GM19324 (cell line): Measurements from ENCODE around the gene SH3PXD2A.
"Not testable (repeated sequence)": the region's sequence is repeated elsewhere in the genome, so short reads cannot be mapped to it uniquely, and the experiment has no call there.

Source experiments
- ATAC-seq: cut with Tn5 transposase; IDR thresholded peaks from one replicate; pipeline ENCODE4 v1.9.1; 2021; ENCODE audit warnings: mild to moderate bottlenecking, moderate library complexity; ENCODE audit not compliant: unreplicated experiment, low FRiP score

SH3PXD2A gene

GRCh38 chr10:103732339-103733044 lies 122.9 kb downstream of the SH3PXD2A start:
- ATAC-seq, result no peak

GRCh38 chr10:103731609-103732270 lies 123.6 kb downstream of the SH3PXD2A start:
- no peak for ATAC-seq

- ATAC-seq, result not testable (repeated sequence)
Observed at GRCh38 chr10:103731026-103731425, 124.3 kb downstream of the SH3PXD2A start.

GRCh38 chr10:103729851-103730250 lies 125.5 kb downstream of the SH3PXD2A start:
- ATAC-seq, result no peak

GRCh38 chr10:103727991-103728689 lies 127.2 kb downstream of the SH3PXD2A start:
- ATAC-seq, result no peak

GRCh38 chr10:103727546-103727963 lies 127.8 kb downstream of the SH3PXD2A start:
- no peak for ATAC-seq

GRCh38 chr10:103726637-103727036 lies 128.7 kb downstream of the SH3PXD2A start:
- no peak for ATAC-seq

- no peak for ATAC-seq
Observed at GRCh38 chr10:103725242-103725641, 130.1 kb downstream of the SH3PXD2A start.

GRCh38 chr10:103724771-103725170 lies 130.6 kb downstream of the SH3PXD2A start:
- no peak for ATAC-seq

GRCh38 chr10:103724074-103724473 lies 131.3 kb downstream of the SH3PXD2A start:
- no peak for ATAC-seq

- ATAC-seq, result no peak
Observed at GRCh38 chr10:103723557-103723956, 131.8 kb downstream of the SH3PXD2A start.

- no peak for ATAC-seq
Observed at GRCh38 chr10:103722632-103723031, 132.7 kb downstream of the SH3PXD2A start.

GRCh38 chr10:103720964-103721335 lies 134.4 kb downstream of the SH3PXD2A start:
- ATAC-seq, result no peak

- no peak for ATAC-seq
Observed at GRCh38 chr10:103720328-103720963, 134.9 kb downstream of the SH3PXD2A start.

GRCh38 chr10:103719036-103719435 lies 136.3 kb downstream of the SH3PXD2A start:
- no peak for ATAC-seq

GRCh38 chr10:103718247-103718620 lies 137.1 kb downstream of the SH3PXD2A start:
- ATAC-seq, result no peak

- ATAC-seq, result no peak
Observed at GRCh38 chr10:103717341-103718246, 137.8 kb downstream of the SH3PXD2A start.

- no peak for ATAC-seq
Observed at GRCh38 chr10:103716206-103717160, 138.9 kb downstream of the SH3PXD2A start.

GRCh38 chr10:103715430-103715829 lies 139.9 kb downstream of the SH3PXD2A start:
- ATAC-seq, result no peak
